ENCODE results near the gene CDKL5. TPM values are rescaled to one million over a fixed set of nuclear protein-coding genes. Genes with fewer than 3 reads are reported as not detected.

Gene CDKL5
- total RNA-seq, 1 experiment from 2014 or later: 1.2 TPM

GRCh38 chrX:18638398-18638797 lies 213.0 kb downstream of the CDKL5 start:
- H3K36me3 ChIP-seq (ENCODE audit: control insufficient read depth, insufficient read depth, low read length): no peaks in the 10 kb centered on the region
- H3K4me3 ChIP-seq (ENCODE audit: low read depth in 2 of 2, low read length in 2 of 2): no peak overlapping the region
- no peak overlapping the region for H3K27ac ChIP-seq (ENCODE audit: low read length)
- H3K4me1 ChIP-seq (ENCODE audit: control insufficient read depth, insufficient read depth, low read length): no peaks in the 10 kb centered on the region
- ChIA-PET CTCF (no interaction called here), POLR2A (no interaction called here)
- ATAC-seq (no peak), DNase-seq (ENCODE audit: low read depth, low spot score) (no peak)
- intact Hi-C loops (cut with micrococcal nuclease; ENCODE audit: unreplicated experiment) (no loop called here), in situ Hi-C loops (cut with HindIII; ENCODE audit: low pct_unique_long_range_greater_than_20kb, low sequenced_read_pairs) (no loop called here)
- no peaks in the 10 kb centered on the region for H3K9me3 ChIP-seq (ENCODE audit: control insufficient read depth, insufficient read depth, low read depth, low read length)
- TF ChIP-seq CTCF (IDR thresholded peaks at IDR 0.05) (no peak), REST (IDR thresholded peaks at IDR 0.05; ENCODE audit: insufficient read depth in 1 of 2, low read depth in 2 of 2, low read length in 1 of 2) (no peak), POLR2AphosphoS5 (IDR thresholded peaks at IDR 0.05; ENCODE audit: low read depth, low read length) (no peak), TCF7L2 (IDR thresholded peaks at IDR 0.05; ENCODE audit: low read depth, low read length) (no peak), SIN3A (IDR thresholded peaks at IDR 0.05; ENCODE audit: borderline replicate concordance, insufficient read depth, low read depth, low read length) (no peak)
- no TSS peak for BruUV-seq (replicated peaks)
- no peaks in the 10 kb centered on the region for H3K27me3 ChIP-seq (ENCODE audit: control insufficient read depth, insufficient read depth, low read length)

GRCh38 chrX:18639280-18639679 lies 213.9 kb downstream of the CDKL5 start:
- no peak overlapping the region for H3K4me3 ChIP-seq (ENCODE audit: low read depth in 2 of 2, low read length in 2 of 2)
- intact Hi-C loops (cut with micrococcal nuclease; ENCODE audit: unreplicated experiment): no loop called here
- H3K27ac ChIP-seq (ENCODE audit: low read length): no peak overlapping the region
- TF ChIP-seq TCF7L2 (IDR thresholded peaks at IDR 0.05; ENCODE audit: low read depth, low read length) (no peak), SIN3A (IDR thresholded peaks at IDR 0.05; ENCODE audit: borderline replicate concordance, insufficient read depth, low read depth, low read length) (no peak), CTCF (IDR thresholded peaks at IDR 0.05) (no peak), REST (IDR thresholded peaks at IDR 0.05; ENCODE audit: insufficient read depth in 1 of 2, low read depth in 2 of 2, low read length in 1 of 2) (no peak), POLR2AphosphoS5 (IDR thresholded peaks at IDR 0.05; ENCODE audit: low read depth, low read length) (no peak)
- no peaks in the 10 kb centered on the region for H3K36me3 ChIP-seq (ENCODE audit: control insufficient read depth, insufficient read depth, low read length)
- H3K9me3 ChIP-seq (ENCODE audit: control insufficient read depth, insufficient read depth, low read depth, low read length): no peaks in the 10 kb centered on the region
- in situ Hi-C loops (cut with HindIII; ENCODE audit: low pct_unique_long_range_greater_than_20kb, low sequenced_read_pairs): no loop called here
- ATAC-seq: no peak
- BruUV-seq (replicated peaks): no TSS peak
- POLR2A ChIA-PET: no interaction called here
- CTCF ChIA-PET: no interaction called here
- no peak for DNase-seq (ENCODE audit: low read depth, low spot score)
- no peaks in the 10 kb centered on the region for H3K4me1 ChIP-seq (ENCODE audit: control insufficient read depth, insufficient read depth, low read length)
- H3K27me3 ChIP-seq (ENCODE audit: control insufficient read depth, insufficient read depth, low read length): no peaks in the 10 kb centered on the region

All from Panc1 (cell line).